A673 (cell line): ENCODE results near the gene SAMSN1. TPM values are rescaled to one million over a fixed set of nuclear protein-coding genes. Genes with fewer than 3 reads are reported as not detected.

Experiments
- BruUV-seq: library from RNA; stranded (reverse); fragments of 400-500 nt; replicated peaks from 2 replicates; lab custom pipeline; 2021; lab: Mats Ljungman, UMichigan
- CTCF ChIA-PET: fragments of 300-600 bp; sonication (Branson Sonifier 250); formaldehyde crosslinking; loops from one replicate; lab custom pipeline; 2022; ENCODE audit warnings: antibody characterized with exemption; lab: Charles Lee
- POLR2A ChIA-PET: fragments of 300-600 bp; sonication (Branson Sonifier 250); formaldehyde crosslinking; loops from one replicate; lab custom pipeline; 2022; ENCODE audit warnings: antibody characterized with exemption; ENCODE audit not compliant: low non-redundant PET; lab: Charles Lee
- DNase-seq: peaks from one replicate; pipeline ENCODE4 v3.0.0-alpha.2; 2015; ENCODE audit warnings: low spot score
- H3K27ac ChIP-seq: fragments of 200-600 bp; sonication (generic); 2 replicates; pipeline ENCODE4 v1.5.1; 2016; ENCODE audit warnings: mixed run types, low read depth, mild to moderate bottlenecking, mixed read lengths, antibody characterized with exemption, low read length; ENCODE audit not compliant: poor library complexity, severe bottlenecking
- H3K27me3 ChIP-seq: fragments of 200-600 bp; sonication (generic); replicated peaks from 2 replicates; pipeline ENCODE4 v1.6.1; 2017; ENCODE audit warnings: mixed run types, low read depth, mild to moderate bottlenecking, mixed read lengths, antibody characterized with exemption, low read length; ENCODE audit not compliant: insufficient read depth, poor library complexity
- H3K36me3 ChIP-seq: fragments of 200-600 bp; sonication (generic); 2 replicates; pipeline ENCODE4 v1.6.1; 2016; ENCODE audit warnings: mixed run types, mild to moderate bottlenecking, mixed read lengths, antibody characterized with exemption, low read length; ENCODE audit not compliant: insufficient read depth, poor library complexity, severe bottlenecking
- H3K4me1 ChIP-seq: fragments of 200-600 bp; sonication (generic); 2 replicates; pipeline ENCODE4 v1.6.1; 2017; ENCODE audit warnings: mixed run types, mild to moderate bottlenecking, mixed read lengths, antibody characterized with exemption, low read length; ENCODE audit not compliant: insufficient read depth, poor library complexity, severe bottlenecking
- H3K4me3 ChIP-seq: fragments of 200-600 bp; sonication (generic); 2 replicates; pipeline ENCODE4 v1.5.1; 2016; ENCODE audit warnings: low read depth, mixed run types, mild to moderate bottlenecking, mixed read lengths, low read length; ENCODE audit not compliant: poor library complexity, severe bottlenecking
- H3K9me3 ChIP-seq: fragments of 200-600 bp; sonication (generic); 2 replicates; pipeline ENCODE4 v1.6.1; 2016; ENCODE audit warnings: mixed run types, low read depth, mild to moderate bottlenecking, mixed read lengths, antibody characterized with exemption, low read length; ENCODE audit not compliant: poor library complexity, severe bottlenecking
- CTCF ChIP-seq: fragments of 300-800, 200-600 bp; sonication (generic); conservative IDR thresholded peaks from 2 replicates; pipeline ENCODE4 v1.5.1; 2017; ENCODE audit warnings: low read depth, mild to moderate bottlenecking, antibody characterized with exemption, low read length, moderate library complexity, mixed read lengths
- EZH2 ChIP-seq: fragments of 200-600 bp; sonication (generic); IDR thresholded peaks from 2 replicates; pipeline ENCODE4 v1.6.1; 2017; ENCODE audit warnings: borderline replicate concordance, low read depth, mild to moderate bottlenecking, mixed read lengths, antibody characterized with exemption, low read length; ENCODE audit not compliant: poor library complexity, severe bottlenecking
- intact Hi-C: fragments of 100-400 bp; cut with micrococcal nuclease; formaldehyde crosslinking; loops from one replicate; pipeline ENCODE4 v1.10.0; 2022; ENCODE audit not compliant: unreplicated experiment
- total RNA-seq: library from RNA; stranded (reverse); gene quantifications from 2 replicates; pipeline ENCODE4 v1.2.3, GENCODE V29; 2021

Gene SAMSN1
- total RNA-seq, 1 experiment from 2014 or later, result not detected

GRCh38 chr21:14530592-14530991 lies 15.5 kb downstream of the SAMSN1 start:
- no TSS peak for BruUV-seq
- intact Hi-C loops, result no loop called here
- ChIA-PET CTCF (no interaction called here), POLR2A (no interaction called here)
- Histone ChIP-seq H3K27me3 (no peaks in the 10 kb centered on the region), H3K27ac (no peak overlapping the region), H3K36me3 (no peaks in the 10 kb centered on the region), H3K4me1 (no peaks in the 10 kb centered on the region), H3K9me3 (no peaks in the 10 kb centered on the region), H3K4me3 (no peak overlapping the region)
- no peak for TF ChIP-seq EZH2
- TF ChIP-seq CTCF, result no peak
- no peak for DNase-seq

GRCh38 chr21:14528815-14529214 lies 17.3 kb downstream of the SAMSN1 start:
- BruUV-seq, result no TSS peak
- Histone ChIP-seq H3K27ac (no peak overlapping the region), H3K27me3 (no peaks in the 10 kb centered on the region), H3K9me3 (no peaks in the 10 kb centered on the region), H3K4me3 (no peak overlapping the region), H3K36me3 (no peaks in the 10 kb centered on the region), H3K4me1 (no peaks in the 10 kb centered on the region)
- POLR2A ChIA-PET, result no interaction called here
- TF ChIP-seq EZH2 (no peak), CTCF (no peak)
- no peak for DNase-seq
- intact Hi-C loops, result no loop called here
- CTCF ChIA-PET, result no interaction called here

GRCh38 chr21:14527696-14528652 lies 18.1 kb downstream of the SAMSN1 start:
- H3K4me3 ChIP-seq, result no peak overlapping the region
- H3K4me1 ChIP-seq, result no peaks in the 10 kb centered on the region
- ChIA-PET POLR2A (no interaction called here), CTCF (no interaction called here)
- intact Hi-C loops, result no loop called here
- no peaks in the 10 kb centered on the region for H3K27me3 ChIP-seq
- no peaks in the 10 kb centered on the region for H3K36me3 ChIP-seq
- DNase-seq, result no peak
- no TSS peak for BruUV-seq
- no peak overlapping the region for H3K27ac ChIP-seq
- TF ChIP-seq EZH2 (no peak), CTCF (no peak)
- H3K9me3 ChIP-seq, result no peaks in the 10 kb centered on the region
